WERI-Rb-1 (cell line): ENCODE results near the gene THRB.

ENCODE experiments used
- DNase-seq: peaks from one replicate; pipeline ENCODE4 v3.0.0-alpha.2; 2020
- H3K27ac ChIP-seq: fragments of 250-450 bp; sonication (Bioruptor Pico); 2 replicates; pipeline ENCODE4 v1.5.1; 2020; ENCODE audit warnings: mild to moderate bottlenecking, moderate library complexity
- H3K27me3 ChIP-seq: fragments of 250-450 bp; sonication (Bioruptor Pico); 2 replicates; pipeline ENCODE4 v1.5.1; 2021; ENCODE audit warnings: mild to moderate bottlenecking, low read depth, moderate library complexity; ENCODE audit not compliant: insufficient read depth, severe bottlenecking
- H3K36me3 ChIP-seq: fragments of 250-450 bp; sonication (Bioruptor Pico); 2 replicates; pipeline ENCODE4 v1.5.1; 2020; ENCODE audit warnings: mild to moderate bottlenecking, moderate library complexity
- H3K4me3 ChIP-seq: 2 replicates; pipeline ENCODE4 v1.5.1; 2011; ENCODE audit warnings: low read depth, mild to moderate bottlenecking, control low read depth, low read length
- H3K9me3 ChIP-seq: fragments of 250-450 bp; sonication (Bioruptor Pico); 2 replicates; pipeline ENCODE4 v1.5.1; 2021; ENCODE audit warnings: mild to moderate bottlenecking, moderate library complexity; ENCODE audit not compliant: severe bottlenecking
- TF ChIP-seq, protein P1 (sequence below): IDR thresholded peaks from 2 replicates; pipeline ENCODE4 v1.5.1; 2011; ENCODE audit warnings: low read depth, mild to moderate bottlenecking, control low read depth, inconsistent platforms, low read length

THRB gene

DNA sequence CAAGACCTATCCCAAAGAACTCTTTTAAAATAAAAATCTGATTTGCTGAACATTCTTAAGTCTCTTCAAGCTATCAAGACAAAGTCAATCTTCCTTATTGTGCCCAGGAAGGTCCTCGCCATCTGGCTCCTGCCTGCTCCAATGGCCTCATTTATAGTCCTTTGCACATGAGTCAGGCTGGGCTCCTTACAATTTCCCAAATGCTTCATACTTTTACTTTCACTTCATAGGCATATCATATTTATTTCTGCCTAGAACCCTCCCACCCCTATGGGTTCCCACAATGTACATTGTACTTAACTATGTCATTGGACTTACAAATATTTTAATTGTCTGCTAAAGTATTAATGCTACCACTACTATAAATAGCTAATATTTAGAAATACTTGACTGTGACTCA, 9.1 kb downstream of the THRB start:
- H3K4me3 ChIP-seq, result no peak overlapping the region
- H3K27ac ChIP-seq, result no peak overlapping the region
- H3K36me3 ChIP-seq, result no peaks in the 10 kb centered on the region
- H3K27me3 ChIP-seq, result no peaks in the 10 kb centered on the region
- no peaks in the 10 kb centered on the region for H3K9me3 ChIP-seq
- no peak for DNase-seq
- TF ChIP-seq, protein P1, sequence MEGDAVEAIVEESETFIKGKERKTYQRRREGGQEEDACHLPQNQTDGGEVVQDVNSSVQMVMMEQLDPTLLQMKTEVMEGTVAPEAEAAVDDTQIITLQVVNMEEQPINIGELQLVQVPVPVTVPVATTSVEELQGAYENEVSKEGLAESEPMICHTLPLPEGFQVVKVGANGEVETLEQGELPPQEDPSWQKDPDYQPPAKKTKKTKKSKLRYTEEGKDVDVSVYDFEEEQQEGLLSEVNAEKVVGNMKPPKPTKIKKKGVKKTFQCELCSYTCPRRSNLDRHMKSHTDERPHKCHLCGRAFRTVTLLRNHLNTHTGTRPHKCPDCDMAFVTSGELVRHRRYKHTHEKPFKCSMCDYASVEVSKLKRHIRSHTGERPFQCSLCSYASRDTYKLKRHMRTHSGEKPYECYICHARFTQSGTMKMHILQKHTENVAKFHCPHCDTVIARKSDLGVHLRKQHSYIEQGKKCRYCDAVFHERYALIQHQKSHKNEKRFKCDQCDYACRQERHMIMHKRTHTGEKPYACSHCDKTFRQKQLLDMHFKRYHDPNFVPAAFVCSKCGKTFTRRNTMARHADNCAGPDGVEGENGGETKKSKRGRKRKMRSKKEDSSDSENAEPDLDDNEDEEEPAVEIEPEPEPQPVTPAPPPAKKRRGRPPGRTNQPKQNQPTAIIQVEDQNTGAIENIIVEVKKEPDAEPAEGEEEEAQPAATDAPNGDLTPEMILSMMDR, result no peak

DNA sequence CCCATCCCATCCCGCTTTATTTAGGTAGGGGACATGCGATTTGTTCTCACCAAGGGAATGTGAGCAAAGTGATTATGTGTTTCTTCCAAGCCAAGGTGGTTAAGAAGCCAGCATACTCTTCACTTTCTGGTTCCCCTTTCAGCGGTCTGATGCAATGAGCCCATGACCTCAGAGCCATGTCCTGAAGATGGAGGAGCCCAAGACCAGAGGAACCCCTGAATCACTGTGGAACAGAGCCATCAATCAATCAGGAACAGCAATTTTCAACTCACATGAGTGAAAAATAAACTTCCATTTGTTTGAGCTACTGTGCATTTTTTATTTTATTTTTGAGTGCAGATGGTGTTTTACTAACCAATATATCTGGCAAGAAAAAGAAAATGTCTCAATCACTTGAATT, 10.8 kb downstream of the THRB start:
- Histone ChIP-seq H3K27me3 (no peaks in the 10 kb centered on the region), H3K9me3 (no peaks in the 10 kb centered on the region), H3K36me3 (no peaks in the 10 kb centered on the region), H3K4me3 (no peak overlapping the region), H3K27ac (no peak overlapping the region)
- DNase-seq, result no peak
- TF ChIP-seq, protein P1, result no peak

GRCh38 chr3:24482096-24482705, 12.4 kb downstream of the THRB start:
- TF ChIP-seq, protein P1, result no peak
- H3K27me3 ChIP-seq, result no peaks in the 10 kb centered on the region
- no peaks in the 10 kb centered on the region for H3K36me3 ChIP-seq
- no peak overlapping the region for H3K27ac ChIP-seq
- H3K9me3 ChIP-seq, result no peaks in the 10 kb centered on the region
- DNase-seq, result no peak
- no peak overlapping the region for H3K4me3 ChIP-seq

- Histone ChIP-seq H3K36me3 (no peaks in the 10 kb centered on the region), H3K9me3 (no peaks in the 10 kb centered on the region), H3K4me3 (no peak overlapping the region), H3K27me3 (no peaks in the 10 kb centered on the region), H3K27ac (no peak overlapping the region)
- no peak for DNase-seq
- TF ChIP-seq, protein P1, result no peak
Observed at GRCh38 chr3:24481193-24481592, 13.5 kb downstream of the THRB start.

GRCh38 chr3:24480497-24480896, 14.2 kb downstream of the THRB start:
- no peak for DNase-seq
- Histone ChIP-seq H3K27ac (no peak overlapping the region), H3K4me3 (no peak overlapping the region), H3K27me3 (no peaks in the 10 kb centered on the region), H3K36me3 (no peaks in the 10 kb centered on the region), H3K9me3 (no peaks in the 10 kb centered on the region)
- TF ChIP-seq, protein P1, result no peak

- TF ChIP-seq, protein P1, result no peak
- Histone ChIP-seq H3K9me3 (no peaks in the 10 kb centered on the region), H3K36me3 (no peaks in the 10 kb centered on the region), H3K27me3 (no peaks in the 10 kb centered on the region), H3K4me3 (no peak overlapping the region), H3K27ac (no peak overlapping the region)
- DNase-seq, result no peak
Observed at GRCh38 chr3:24479816-24480215, 14.8 kb downstream of the THRB start.
